GM12878 (cell line): ENCODE data around the gene SURF2. TPM values are rescaled to one million over a fixed set of nuclear protein-coding genes. Genes with fewer than 3 reads are reported as not detected.

ENCODE experiments used
- CHD1 ChIP-seq: IDR thresholded peaks from 2 replicates; pipeline ENCODE4 v1.6.1; 2012; ENCODE audit warnings: low read depth, low read length, improper control_type of control experiment
- PRDM15 ChIP-seq: fragments of 450-650 bp; formaldehyde crosslinking; IDR thresholded peaks from 2 replicates; pipeline ENCODE4 v1.4.0; 2020; ENCODE audit warnings: mild to moderate bottlenecking, moderate library complexity
- RAD51 ChIP-seq: fragments of 450-650 bp; IDR thresholded peaks from 2 replicates; pipeline ENCODE4 v1.6.1; 2016; ENCODE audit warnings: moderate library complexity, mild to moderate bottlenecking, inconsistent platforms
- RELA ChIP-seq: fragments of 450-650 bp; IDR thresholded peaks from 2 replicates; pipeline ENCODE4 v1.8.0; 2014; ENCODE audit warnings: borderline replicate concordance; ENCODE audit not compliant: partially characterized antibody
- ZBTB40 ChIP-seq: fragments of 450-650 bp; IDR thresholded peaks from 2 replicates; pipeline ENCODE4 v1.6.1; 2016; ENCODE audit warnings: mild to moderate bottlenecking, moderate library complexity, borderline replicate concordance
- polyA plus RNA-seq, 11 experiments: library from polyadenylated mRNA; depleted of rRNA in 4 of 11; unstranded in 6 of 11; stranded (reverse) in 5 of 11; fragments of >200 nt; fragmentation: Nextera tagmentation in 4 of 11; fragmentation: Illumina TruSeq in 1 of 11; extraction: Ambion mirVana in 4 of 11; extraction: Trizol in 1 of 11; gene quantifications; 1 replicate in 1 of 11; 2 replicates in 10 of 11; pipeline versions ENCODE4 v1.2.1 to v1.2.3, GENCODE V29; 2011 to 2016; ENCODE audit warnings: inconsistent platforms in 2 of 11, missing spikeins in 2 of 11, low read depth in 1 of 11
- total RNA-seq, 4 experiments: library from RNA; depleted of rRNA in 3 of 4; stranded (reverse); fragments of >200 nt in 3 of 4; fragmentation: Illumina TruSeq in 1 of 4; extraction: Trizol in 1 of 4; gene quantifications; 2 replicates each; pipeline versions ENCODE4 v1.2.1 to v1.2.3, GENCODE V29; 2013 to 2021

Gene SURF2
- total and polyA plus RNA-seq, 10 of the 15 experiments (the other 5 are each of a cell fraction or from before 2014, with no cell fraction given) = 4.0 to 41.7 (median 20.8) TPM

- TF ChIP-seq PRDM15 = no peak
- no peak for TF ChIP-seq RAD51
- TF ChIP-seq CHD1 = no peak
- TF ChIP-seq ZBTB40 = no peak
- no peak for TF ChIP-seq RELA
Observed at GRCh38 chr9:133394687-133395271, 38.4 kb downstream of the SURF2 start (continued).
